Left renal cortex interstitium (tissue), 4 donors: ENCODE measurements around the gene EPHA4. TPM values are rescaled to one million over a fixed set of nuclear protein-coding genes. Genes with fewer than 3 reads are reported as not detected.

Experiments
- DNase-seq, 4 donors: peaks; one replicate each; pipeline ENCODE4 v3.0.0-alpha.2; 2013; ENCODE audit warnings: low read depth in 4 of 4, low spot score in 2 of 4, missing footprints in 1 of 4
- polyA plus RNA-seq, 4 donors: library from polyadenylated mRNA; unstranded; fragments of 120-200 nt; gene quantifications; one replicate each; pipeline ENCODE4 v1.2.1, GENCODE V29; 2013; ENCODE audit not compliant: insufficient read length in 4 of 4

EPHA4 gene
- polyA plus RNA-seq, 4 donors: 53.7 to 64.7 (median 55.8) TPM

GRCh38 chr2:221482666-221483455 lies 89.2 kb downstream of the EPHA4 start:
- no peak for DNase-seq

GRCh38 chr2:221480821-221481220 lies 91.3 kb downstream of the EPHA4 start:
- DNase-seq: no peak

GRCh38 chr2:221480163-221480562 lies 91.9 kb downstream of the EPHA4 start:
- no peak for DNase-seq

- no peak for DNase-seq
These were observed 93.6 kb downstream of the EPHA4 start for GRCh38 chr2:221478485-221478863.

GRCh38 chr2:221477714-221478484 lies 94.2 kb downstream of the EPHA4 start:
- no peak for DNase-seq

- DNase-seq: no peak
These were observed 95.9 kb downstream of the EPHA4 start for GRCh38 chr2:221476195-221476594.

GRCh38 chr2:221473451-221473850 lies 98.7 kb downstream of the EPHA4 start:
- no peak for DNase-seq

GRCh38 chr2:221468317-221468716 lies 103.8 kb downstream of the EPHA4 start:
- DNase-seq: no peak

- DNase-seq: no peak
These were observed 104.5 kb downstream of the EPHA4 start for GRCh38 chr2:221467610-221468009.

GRCh38 chr2:221466744-221467143 lies 105.4 kb downstream of the EPHA4 start:
- DNase-seq: peak in 1 of 4 donors; percentile 29

- DNase-seq: no peak
These were observed 106.3 kb downstream of the EPHA4 start for GRCh38 chr2:221465776-221466175.

- no peak for DNase-seq
These were observed 107.1 kb downstream of the EPHA4 start for GRCh38 chr2:221464971-221465370.

- DNase-seq: no peak
These were observed 108.7 kb downstream of the EPHA4 start for GRCh38 chr2:221463241-221463896.

- DNase-seq: no peak
These were observed 110.2 kb downstream of the EPHA4 start for GRCh38 chr2:221461901-221462300.

- no peak for DNase-seq
These were observed 112.0 kb downstream of the EPHA4 start for GRCh38 chr2:221460136-221460535.

- DNase-seq: no peak
These were observed 113.5 kb downstream of the EPHA4 start for GRCh38 chr2:221458578-221458977.

GRCh38 chr2:221455214-221455613 lies 116.9 kb downstream of the EPHA4 start:
- no peak for DNase-seq

- no peak for DNase-seq
These were observed 117.5 kb downstream of the EPHA4 start for GRCh38 chr2:221454459-221455105.

- DNase-seq: no peak
These were observed 120.0 kb downstream of the EPHA4 start for GRCh38 chr2:221451862-221452788.

GRCh38 chr2:221450280-221450679 lies 121.8 kb downstream of the EPHA4 start:
- DNase-seq: no peak
